Measurements from ENCODE around the gene ALDH2. TPM values are rescaled to one million over a fixed set of nuclear protein-coding genes. Genes with fewer than 3 reads are reported as not detected.
A peak's percentile ranks its signal among the peaks of the same experiment; 100 is the strongest.
"Not testable (repeated sequence)": the region's sequence is repeated elsewhere in the genome, so short reads cannot be mapped to it uniquely, and the experiment has no call there.

ALDH2 gene
- total and polyA plus RNA-seq, 9 donors: 14.6 to 52.6 (median 38.7) TPM

DNA sequence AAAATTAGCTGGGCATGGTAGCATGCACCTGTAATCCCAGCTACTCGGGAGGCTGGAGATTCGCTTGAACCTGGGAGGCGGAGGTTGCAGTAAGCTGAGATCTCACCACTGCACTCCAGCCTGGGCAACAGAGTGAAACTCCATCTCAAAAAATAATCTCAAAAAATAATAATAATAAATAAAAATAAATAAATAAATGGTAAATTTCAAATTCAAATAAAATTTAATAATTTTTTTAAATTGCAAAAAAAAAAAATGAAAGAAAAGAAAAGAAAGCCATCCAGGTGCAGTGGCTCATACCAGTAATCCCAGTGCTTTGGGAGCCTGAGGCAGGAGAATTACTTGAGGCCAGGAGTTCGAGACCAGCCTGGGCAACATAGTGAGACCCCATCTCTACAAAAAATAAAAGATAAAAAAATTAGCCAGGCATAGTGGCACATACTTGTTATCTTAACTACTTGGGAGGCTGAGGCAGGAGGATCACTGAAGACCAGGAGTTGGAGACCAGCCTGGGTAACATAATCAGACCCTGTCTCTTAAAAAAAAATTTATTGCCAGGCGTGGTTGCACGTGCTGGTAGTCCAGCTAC lies 36.4 kb downstream of the ALDH2 start:
- no peak for DNase-seq
- Histone ChIP-seq H3K36me3 (ENCODE audit: control insufficient read depth, insufficient read depth, low read length) (peaks cover 45% of the 10 kb centered on the region), H3K4me1 (ENCODE audit: control insufficient read depth, insufficient read depth, low read length) (no peaks in the 10 kb centered on the region), H3K4me3 (ENCODE audit: low read length) (no peak overlapping the region), H3K27me3 (ENCODE audit: control insufficient read depth, insufficient read depth, low read length) (no peaks in the 10 kb centered on the region), H3K27ac (ENCODE audit: low read length) (no peak overlapping the region), H3K9me3 (replicated peaks; ENCODE audit: control insufficient read depth, low read depth, low read length) (no peaks in the 10 kb centered on the region)
- 88% methylated on average over 4 of the region's 6 CpGs for WGBS (ENCODE audit: insufficient coverage)

DNA sequence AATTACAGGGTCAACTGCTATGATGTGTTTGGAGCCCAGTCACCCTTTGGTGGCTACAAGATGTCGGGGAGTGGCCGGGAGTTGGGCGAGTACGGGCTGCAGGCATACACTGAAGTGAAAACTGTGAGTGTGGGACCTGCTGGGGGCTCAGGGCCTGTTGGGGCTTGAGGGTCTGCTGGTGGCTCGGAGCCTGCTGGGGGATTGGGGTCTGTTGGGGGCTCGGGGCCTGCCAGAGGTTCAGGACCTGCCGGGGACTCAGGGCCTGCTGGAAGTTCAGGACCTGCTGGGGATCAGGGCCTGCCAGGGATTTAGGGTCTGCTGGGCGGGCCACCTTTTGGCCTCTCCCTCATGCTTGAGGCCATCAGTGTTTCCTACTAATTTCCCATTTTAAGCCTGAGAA lies 37.1 kb downstream of the ALDH2 start:
- Histone ChIP-seq H3K9me3 (replicated peaks; ENCODE audit: control insufficient read depth, low read depth, low read length) (no peaks in the 10 kb centered on the region), H3K4me1 (ENCODE audit: control insufficient read depth, insufficient read depth, low read length) (no peaks in the 10 kb centered on the region), H3K36me3 (ENCODE audit: control insufficient read depth, insufficient read depth, low read length) (peaks cover 42% of the 10 kb centered on the region), H3K4me3 (ENCODE audit: low read length) (no peak overlapping the region), H3K27me3 (ENCODE audit: control insufficient read depth, insufficient read depth, low read length) (no peaks in the 10 kb centered on the region), H3K27ac (ENCODE audit: low read length) (no peak overlapping the region)
- 95% methylated on average over 7 of the region's 8 CpGs for WGBS (ENCODE audit: insufficient coverage)
- DNase-seq: no peak

DNA sequence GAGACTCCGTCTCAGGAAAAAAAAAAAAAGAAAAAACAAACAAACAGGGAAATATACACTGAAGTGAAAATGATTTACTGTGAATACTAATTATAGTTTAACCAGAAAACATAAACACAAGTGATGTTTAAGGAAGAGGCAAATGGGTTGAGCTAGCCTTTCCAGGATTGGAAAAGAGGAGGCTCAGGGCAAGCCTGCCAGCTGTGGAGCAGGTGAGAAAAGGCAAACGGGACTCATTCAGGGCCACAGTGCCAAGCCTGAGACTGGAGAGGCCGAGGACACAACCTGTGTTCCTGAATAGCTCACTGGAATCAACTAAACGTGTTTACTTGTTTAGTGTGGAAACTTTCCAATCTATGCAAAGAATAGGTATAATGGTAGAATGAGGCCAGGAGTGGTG lies 39.6 kb downstream of the ALDH2 start:
- H3K36me3 ChIP-seq (ENCODE audit: control insufficient read depth, insufficient read depth, low read length): peaks cover 21% of the 10 kb centered on the region
- 83% methylated on average over 2 of the region's 4 CpGs for WGBS (ENCODE audit: insufficient coverage)

DNA sequence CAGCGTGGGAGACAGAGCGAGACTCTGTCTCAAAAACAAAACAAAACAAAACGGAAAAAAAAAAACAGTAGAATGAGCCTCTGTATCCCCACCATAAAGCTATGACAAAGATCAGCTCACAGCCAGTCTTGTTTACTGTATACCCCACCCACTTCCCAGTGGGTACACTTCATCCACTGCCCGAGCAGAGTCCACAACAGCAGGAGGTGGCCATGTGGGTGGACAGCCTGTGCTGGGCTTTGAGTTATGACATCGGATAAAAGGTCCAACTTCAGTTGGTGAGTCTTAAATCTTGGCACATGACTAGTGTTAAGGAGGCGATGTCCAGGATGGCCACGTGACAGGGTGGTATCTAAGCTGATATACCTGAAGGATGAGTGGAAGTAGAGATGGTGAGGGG lies 40.5 kb downstream of the ALDH2 start:
- no peaks in the 10 kb centered on the region for H3K4me1 ChIP-seq (ENCODE audit: control insufficient read depth, insufficient read depth, low read length)
- no peak overlapping the region for H3K27ac ChIP-seq (ENCODE audit: low read length)
- no peaks in the 10 kb centered on the region for H3K27me3 ChIP-seq (ENCODE audit: control insufficient read depth, insufficient read depth, low read length)
- H3K9me3 ChIP-seq (replicated peaks; ENCODE audit: control insufficient read depth, low read depth, low read length): no peaks in the 10 kb centered on the region
- peaks cover 13% of the 10 kb centered on the region for H3K36me3 ChIP-seq (ENCODE audit: control insufficient read depth, insufficient read depth, low read length)
- no peak overlapping the region for H3K4me3 ChIP-seq (ENCODE audit: low read length)
- WGBS (ENCODE audit: insufficient coverage): 92% methylated on average over 4 of the region's 7 CpGs
- no peak for DNase-seq

More for the DNA sequence above, 39.6 kb downstream of the ALDH2 start:
- H3K4me3 ChIP-seq (ENCODE audit: low read length): no peak overlapping the region
- H3K27me3 ChIP-seq (ENCODE audit: control insufficient read depth, insufficient read depth, low read length): no peaks in the 10 kb centered on the region
- no peaks in the 10 kb centered on the region for H3K9me3 ChIP-seq (replicated peaks; ENCODE audit: control insufficient read depth, low read depth, low read length)
- DNase-seq: no peak
- no peak overlapping the region for H3K27ac ChIP-seq (ENCODE audit: low read length)
- H3K4me1 ChIP-seq (ENCODE audit: control insufficient read depth, insufficient read depth, low read length): no peaks in the 10 kb centered on the region

DNA sequence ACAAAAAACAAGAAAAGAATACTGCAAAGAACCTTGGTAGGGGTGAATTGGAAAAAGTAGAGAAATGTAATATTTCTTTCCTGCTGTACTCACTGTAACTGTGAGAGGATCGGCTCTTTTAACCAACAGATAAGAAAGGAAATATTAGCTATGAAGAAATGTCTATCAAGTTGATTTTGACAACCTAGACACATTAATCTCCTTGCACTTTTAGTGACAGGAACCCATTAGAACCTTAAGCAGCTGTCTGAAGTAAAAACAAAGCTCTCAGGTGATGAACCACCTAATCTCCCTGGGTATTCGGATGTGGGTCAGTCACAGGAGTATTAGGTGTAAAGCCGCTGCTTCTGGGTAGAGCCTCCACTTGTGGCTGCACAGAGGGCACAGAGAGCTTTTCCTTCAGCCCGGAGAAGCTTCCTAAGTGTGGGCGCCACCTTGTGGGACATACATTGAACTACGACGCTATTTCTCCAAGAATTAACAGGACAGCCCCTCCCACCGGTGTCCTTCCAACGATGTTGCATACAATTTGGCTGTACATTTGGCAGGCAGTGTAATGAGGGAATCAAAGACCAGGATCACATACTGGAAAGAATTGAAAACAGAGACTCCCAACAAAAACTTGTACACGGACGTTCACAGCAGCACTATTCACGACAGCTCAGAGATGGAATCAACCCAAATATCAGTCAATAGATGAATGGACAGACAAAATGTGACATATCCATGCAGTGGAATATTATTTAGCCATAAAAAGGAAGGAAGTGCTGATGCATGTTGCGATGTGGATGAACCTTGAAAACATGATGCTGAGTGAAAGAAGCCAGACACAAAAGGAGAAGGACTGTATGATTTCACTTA lies 46.4 kb downstream of the ALDH2 start:
- no peaks in the 10 kb centered on the region for H3K36me3 ChIP-seq (ENCODE audit: control insufficient read depth, insufficient read depth, low read length)
- no peak overlapping the region for H3K27ac ChIP-seq (ENCODE audit: low read length)
- H3K4me3 ChIP-seq (ENCODE audit: low read length): no peak overlapping the region
- WGBS (ENCODE audit: insufficient coverage): 0% methylated on average over 4 of the region's 13 CpGs
- H3K4me1 ChIP-seq (ENCODE audit: control insufficient read depth, insufficient read depth, low read length): no peaks in the 10 kb centered on the region
- DNase-seq: peak; percentile 91
- no peaks in the 10 kb centered on the region for H3K27me3 ChIP-seq (ENCODE audit: control insufficient read depth, insufficient read depth, low read length)
- no peaks in the 10 kb centered on the region for H3K9me3 ChIP-seq (replicated peaks; ENCODE audit: control insufficient read depth, low read depth, low read length)

DNA sequence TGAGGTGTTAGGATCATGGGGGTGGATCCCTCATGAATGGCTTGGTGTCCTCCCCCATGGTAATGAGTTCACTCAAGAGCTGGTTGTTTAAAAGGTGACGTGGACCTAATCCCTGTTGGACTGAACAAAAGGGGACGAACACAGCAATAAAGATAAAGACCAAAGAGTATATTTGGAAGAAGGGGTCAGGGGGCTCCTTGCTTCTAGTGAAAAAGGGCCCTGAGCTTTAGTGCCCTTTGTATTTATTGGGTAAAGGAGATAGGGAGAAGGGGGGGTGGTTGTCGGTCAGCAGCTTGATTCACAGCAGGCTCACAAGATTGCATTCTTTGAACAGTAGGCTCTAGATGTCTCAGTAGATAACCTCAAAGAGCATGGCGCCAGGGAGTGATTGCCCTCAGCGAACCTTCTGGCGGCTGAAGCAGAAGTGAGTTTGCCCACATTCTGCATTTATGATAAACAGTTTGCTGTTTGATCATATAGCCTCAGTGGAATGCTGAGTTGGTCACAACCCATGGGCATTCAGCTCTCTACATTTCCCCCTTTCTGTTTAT lies 49.4 kb downstream of the ALDH2 start:
- Histone ChIP-seq H3K36me3 (ENCODE audit: control insufficient read depth, insufficient read depth, low read length) (no peaks in the 10 kb centered on the region), H3K9me3 (replicated peaks; ENCODE audit: control insufficient read depth, low read depth, low read length) (no peaks in the 10 kb centered on the region), H3K27me3 (ENCODE audit: control insufficient read depth, insufficient read depth, low read length) (no peaks in the 10 kb centered on the region), H3K4me1 (ENCODE audit: control insufficient read depth, insufficient read depth, low read length) (peaks cover 4% of the 10 kb centered on the region), H3K4me3 (ENCODE audit: low read length) (no peak overlapping the region), H3K27ac (ENCODE audit: low read length) (no peak overlapping the region)
- 54% methylated on average over 4 of the region's 6 CpGs for WGBS (ENCODE audit: insufficient coverage)
- no peak for DNase-seq

DNA sequence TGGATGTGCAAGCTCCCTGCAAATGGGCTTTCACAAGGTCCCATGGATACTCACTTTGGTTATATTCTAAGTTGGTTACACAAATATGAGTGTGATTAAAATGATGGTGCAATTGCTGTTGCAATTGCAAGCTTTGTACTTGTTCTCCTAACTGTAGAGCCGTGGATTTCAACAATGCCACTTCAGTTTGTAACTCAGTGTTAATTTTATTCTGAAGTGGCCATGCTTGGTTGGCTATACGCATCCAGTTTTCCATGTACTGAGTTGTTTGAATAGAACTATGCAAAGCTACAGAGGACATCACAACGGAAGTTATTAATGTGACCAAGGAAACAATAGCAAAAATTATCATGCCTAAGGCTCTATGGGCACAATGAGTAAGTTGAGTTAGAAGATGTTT lies 50.2 kb downstream of the ALDH2 start:
- not testable (repeated sequence) for H3K9me3 ChIP-seq (replicated peaks; ENCODE audit: control insufficient read depth, low read depth, low read length); H3K36me3 ChIP-seq (ENCODE audit: control insufficient read depth, insufficient read depth, low read length); H3K27me3 ChIP-seq (ENCODE audit: control insufficient read depth, insufficient read depth, low read length); DNase-seq; H3K4me1 ChIP-seq (ENCODE audit: control insufficient read depth, insufficient read depth, low read length); H3K4me3 ChIP-seq (ENCODE audit: low read length); H3K27ac ChIP-seq (ENCODE audit: low read length)
- 88% methylated on average over 2 of the region's 3 CpGs for WGBS (ENCODE audit: insufficient coverage)

DNA sequence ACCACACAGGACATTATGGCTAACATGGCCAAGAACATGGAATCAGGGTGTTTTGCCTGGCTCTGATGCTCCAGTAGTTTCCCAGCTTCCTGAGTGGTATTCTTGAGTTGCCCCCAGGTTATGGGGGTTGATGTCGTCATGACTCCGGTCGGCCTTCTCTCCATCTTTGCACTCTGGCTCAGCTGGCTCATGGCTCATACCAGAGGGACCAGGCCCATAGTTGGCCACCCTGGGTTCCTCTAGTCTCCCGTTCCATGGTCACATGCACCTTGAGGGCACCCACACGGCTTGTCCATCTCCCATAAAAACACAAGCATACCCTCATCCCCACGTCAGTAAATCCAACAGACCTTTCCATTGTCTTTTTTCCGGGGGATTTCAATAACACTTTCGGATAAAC lies 51.6 kb downstream of the ALDH2 start:
- Histone ChIP-seq H3K36me3 (ENCODE audit: control insufficient read depth, insufficient read depth, low read length) (no peaks in the 10 kb centered on the region), H3K4me1 (ENCODE audit: control insufficient read depth, insufficient read depth, low read length) (peaks cover 4% of the 10 kb centered on the region), H3K27ac (ENCODE audit: low read length) (no peak overlapping the region), H3K27me3 (ENCODE audit: control insufficient read depth, insufficient read depth, low read length) (no peaks in the 10 kb centered on the region), H3K4me3 (ENCODE audit: low read length) (no peak overlapping the region), H3K9me3 (replicated peaks; ENCODE audit: control insufficient read depth, low read depth, low read length) (no peaks in the 10 kb centered on the region)
- no peak for DNase-seq
- 79% methylated on average over 6 of the region's 8 CpGs for WGBS (ENCODE audit: insufficient coverage)

DNA sequence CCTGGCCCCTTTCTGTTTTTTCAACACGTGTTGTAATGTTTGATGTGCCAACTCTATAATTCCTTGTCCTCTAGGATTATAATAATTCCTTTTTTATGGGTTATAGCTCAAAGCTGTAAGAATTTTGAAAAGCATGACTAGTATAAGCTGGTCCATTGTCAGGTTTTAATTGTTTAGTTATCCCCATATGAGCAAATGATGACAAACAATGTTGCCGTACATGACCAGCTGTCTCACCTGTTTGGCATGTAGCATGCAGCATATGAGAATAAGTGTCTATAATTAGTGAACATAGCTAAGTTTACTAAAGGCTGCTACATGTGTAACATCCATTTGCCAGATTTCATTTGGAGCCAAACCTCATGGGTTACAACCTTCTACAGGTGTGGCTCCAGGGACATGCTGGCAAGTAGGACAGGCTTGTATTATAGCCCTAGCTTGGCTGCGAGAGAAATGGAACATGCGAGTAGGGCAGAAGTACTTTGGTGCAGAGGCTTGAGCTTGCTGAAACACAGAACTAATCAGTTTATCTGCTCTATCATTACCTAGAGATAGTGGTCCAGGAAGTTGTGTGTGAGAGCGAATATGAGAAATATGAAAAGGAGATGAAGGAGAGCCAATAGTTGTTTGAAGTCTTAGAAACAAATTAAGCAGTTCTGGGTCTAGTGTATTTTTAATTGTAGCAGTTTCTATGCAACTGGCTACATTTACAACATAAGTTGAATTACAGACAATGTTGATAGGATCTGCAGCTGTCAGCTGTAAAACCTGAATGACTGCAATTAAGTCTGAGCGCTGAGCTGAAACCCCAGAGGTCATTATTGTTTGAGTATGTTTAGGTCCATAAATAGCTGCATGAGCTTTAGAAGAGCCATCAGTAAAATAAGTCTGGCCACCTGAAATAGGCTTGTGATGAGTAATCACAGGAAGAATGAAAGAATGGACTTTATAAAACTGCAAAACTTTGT lies 52.7 kb downstream of the ALDH2 start:
- no peak overlapping the region for H3K4me3 ChIP-seq (ENCODE audit: low read length)
- H3K27me3 ChIP-seq (ENCODE audit: control insufficient read depth, insufficient read depth, low read length): no peaks in the 10 kb centered on the region
- H3K36me3 ChIP-seq (ENCODE audit: control insufficient read depth, insufficient read depth, low read length): no peaks in the 10 kb centered on the region
- 0% methylated on average over 1 of the region's 6 CpGs for WGBS (ENCODE audit: insufficient coverage)
- no peaks in the 10 kb centered on the region for H3K9me3 ChIP-seq (replicated peaks; ENCODE audit: control insufficient read depth, low read depth, low read length)
- peak overlapping the region; percentile 51 for H3K27ac ChIP-seq (ENCODE audit: low read length)
- peak; percentile 75 for DNase-seq
- peaks cover 4% of the 10 kb centered on the region for H3K4me1 ChIP-seq (ENCODE audit: control insufficient read depth, insufficient read depth, low read length)

DNA sequence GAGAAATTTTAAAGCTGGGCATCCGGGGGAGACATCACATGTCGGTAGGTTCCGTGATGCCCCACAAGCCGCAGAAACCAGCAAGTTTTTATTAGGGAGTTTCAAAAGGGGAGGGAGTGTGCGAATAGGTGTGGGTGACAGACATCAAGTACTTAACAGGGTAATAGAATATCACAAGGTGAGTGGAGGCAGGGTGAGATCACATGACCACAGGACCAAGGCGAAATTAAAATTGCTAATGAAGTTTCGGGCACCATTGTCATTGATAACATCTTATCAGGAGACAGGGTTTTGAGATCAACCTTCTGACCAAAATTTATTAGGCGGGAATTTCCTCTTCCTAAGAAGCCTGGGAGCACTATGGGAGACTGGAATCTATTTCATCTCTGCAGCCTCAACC lies 54.1 kb downstream of the ALDH2 start:
- WGBS (ENCODE audit: insufficient coverage): 93% methylated on average over 8 of the region's 8 CpGs
- not testable (repeated sequence) for H3K36me3 ChIP-seq (ENCODE audit: control insufficient read depth, insufficient read depth, low read length); H3K4me1 ChIP-seq (ENCODE audit: control insufficient read depth, insufficient read depth, low read length); H3K27ac ChIP-seq (ENCODE audit: low read length); H3K27me3 ChIP-seq (ENCODE audit: control insufficient read depth, insufficient read depth, low read length); H3K9me3 ChIP-seq (replicated peaks; ENCODE audit: control insufficient read depth, low read depth, low read length); H3K4me3 ChIP-seq (ENCODE audit: low read length); DNase-seq
